KBM-7 (cell line): ENCODE data around the gene TNFSF10.

ENCODE experiments used
- DNase-seq: peaks from one replicate; pipeline ENCODE4 v3.0.0-alpha.2; 2015
- in situ Hi-C: fragments of 300-500 bp; cut with MboI; formaldehyde crosslinking; loops from 2 replicates; pipeline ENCODE4 v1.14.3; 2020; ENCODE audit warnings: low sequenced_read_pairs, low pct_unique_long_range_greater_than_20kb, mixed read lengths

TNFSF10 gene

DNA sequence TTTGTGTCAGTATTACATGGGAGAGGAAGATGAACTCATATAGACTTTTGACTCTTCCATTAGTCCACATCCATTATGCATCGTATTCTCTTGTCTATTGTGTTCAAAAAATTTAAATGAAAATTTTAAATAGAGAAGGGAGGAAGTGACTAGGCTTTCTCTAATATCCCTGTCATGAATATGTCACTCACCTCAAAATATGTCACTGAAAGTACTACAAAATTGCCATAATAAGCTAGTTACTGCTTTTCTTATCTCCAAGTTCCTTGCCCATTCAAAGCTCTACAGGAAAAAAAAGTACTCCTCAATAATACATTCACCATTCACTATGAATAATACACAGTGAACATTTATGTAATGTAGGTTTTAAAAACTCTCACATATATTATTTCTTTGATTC lies 52.6 kb downstream of the TNFSF10 start:
- no peak for DNase-seq
- in situ Hi-C loops: no loop called here

GRCh38 chr3:172467170-172467824 lies 55.9 kb downstream of the TNFSF10 start:
- in situ Hi-C loops: no loop called here

GRCh38 chr3:172466553-172467130 lies 56.6 kb downstream of the TNFSF10 start:
- in situ Hi-C loops: no loop called here
- no peak for DNase-seq

More at GRCh38 chr3:172467170-172467824, 55.9 kb downstream of the TNFSF10 start:
- no peak for DNase-seq

DNA sequence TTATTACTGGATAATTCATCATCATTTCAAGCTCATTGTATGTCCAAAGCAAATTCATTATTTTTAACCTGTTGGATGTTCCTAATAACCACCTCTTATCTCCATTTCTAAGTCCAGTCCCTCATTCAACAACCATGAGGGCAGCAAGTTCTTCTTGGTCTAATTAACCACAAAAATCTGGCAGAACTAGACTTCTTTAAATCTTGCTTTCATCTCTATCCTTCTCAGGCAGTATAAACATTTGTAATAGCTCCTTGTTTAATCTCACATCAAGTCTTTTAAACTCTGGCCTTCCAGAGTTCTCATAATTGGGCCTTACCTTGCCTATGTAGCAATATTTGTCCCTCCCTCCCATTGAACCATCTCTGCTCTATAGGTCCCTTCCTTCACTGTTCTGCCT lies 57.9 kb downstream of the TNFSF10 start:
- in situ Hi-C loops: no loop called here

DNA sequence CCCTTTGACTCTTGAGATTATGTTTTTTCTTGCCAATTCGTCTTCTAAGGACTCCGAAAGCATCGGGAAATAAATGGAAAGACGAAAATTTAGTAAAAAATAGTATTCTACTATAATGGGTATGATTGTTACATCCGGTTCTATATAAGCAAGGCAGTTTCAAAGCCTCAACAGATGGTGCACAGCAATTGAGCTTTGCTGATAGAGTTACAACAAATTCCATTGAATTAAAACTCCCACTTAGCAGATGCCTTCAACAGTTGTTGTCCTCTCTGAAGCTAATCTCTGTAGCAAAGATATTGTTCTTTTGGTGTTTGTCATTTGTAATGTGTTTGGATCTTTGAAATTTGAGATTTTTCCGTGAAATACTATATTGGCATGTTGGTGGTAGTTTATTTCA lies 58.9 kb downstream of the TNFSF10 start:
- in situ Hi-C loops: no loop called here
- no peak for DNase-seq

More for the DNA sequence above, 57.9 kb downstream of the TNFSF10 start:
- DNase-seq: no peak

GRCh38 chr3:172461530-172462138 lies 61.6 kb downstream of the TNFSF10 start:
- in situ Hi-C loops: no loop called here
- peak; percentile 45 for DNase-seq

- no peak for DNase-seq
- in situ Hi-C loops: no loop called here
Measured at GRCh38 chr3:172456404-172456803, 66.8 kb downstream of the TNFSF10 start.
